ENCODE results near the gene SSBP4. TPM values are rescaled to one million over a fixed set of nuclear protein-coding genes. Genes with fewer than 3 reads are reported as not detected.

The SSBP4 gene
- total RNA-seq, 1 donor, result 46.2 TPM

- H3K27me3 ChIP-seq (ENCODE audit: insufficient read depth, low read length), result no peaks in the 10 kb centered on the region
- no peak overlapping the region for H3K4me3 ChIP-seq (ENCODE audit: low read length)
- no peaks in the 10 kb centered on the region for H3K9me3 ChIP-seq (ENCODE audit: low read depth, low read length)
- H3K4me1 ChIP-seq (ENCODE audit: insufficient read depth, low read length), result peaks cover 99% of the 10 kb centered on the region
These were observed 64.1 kb downstream of the SSBP4 start for GRCh38 chr19:18483119-18483890.

Other genes with a start within 250 kb of the SSBP4 start
- 769 TPM for gene IFI30, start 245.6 kb upstream of the SSBP4 start, total RNA-seq
- gene MPV17L2, start 226.2 kb upstream of the SSBP4 start, total RNA-seq, result 4.3 TPM
- gene RAB3A, start 215.4 kb upstream of the SSBP4 start, total RNA-seq, result 3.8 TPM
- not detected for gene PDE4C, start 193.0 kb upstream of the SSBP4 start, total RNA-seq
- gene IQCN, start 144.9 kb upstream of the SSBP4 start, total RNA-seq, result 7.7 TPM
- 1,318 TPM for gene JUND, start 137.8 kb upstream of the SSBP4 start, total RNA-seq
- 62.4 TPM for gene LSM4, start 96.3 kb upstream of the SSBP4 start, total RNA-seq
- 21.4 TPM for gene PGPEP1, start 78.8 kb upstream of the SSBP4 start, total RNA-seq
- gene GDF15, start 33.2 kb upstream of the SSBP4 start, total RNA-seq, result not detected
- gene LRRC25, start 21.8 kb upstream of the SSBP4 start, total RNA-seq, result 32.7 TPM
- 7.8 TPM for gene ISYNA1, start 18.7 kb downstream of the SSBP4 start, total RNA-seq
- gene ELL, start 102.7 kb downstream of the SSBP4 start, total RNA-seq, result 40.4 TPM
- 169 TPM for gene FKBP8, start 124.2 kb downstream of the SSBP4 start, total RNA-seq
- 70.5 TPM for gene KXD1, start 138.5 kb downstream of the SSBP4 start, total RNA-seq
- 1,795 TPM for gene UBA52, start 152.5 kb downstream of the SSBP4 start, total RNA-seq
- 48.7 TPM for gene REX1BD, start 169.4 kb downstream of the SSBP4 start, total RNA-seq
- 0.21 TPM for gene CRLF1, start 187.4 kb downstream of the SSBP4 start, total RNA-seq
- gene TMEM59L, start 193.5 kb downstream of the SSBP4 start, total RNA-seq, result not detected
- gene KLHL26, start 217.6 kb downstream of the SSBP4 start, total RNA-seq, result 8.0 TPM